A673 (cell line): ENCODE results near the gene RAB11FIP3. TPM values are rescaled to one million over a fixed set of nuclear protein-coding genes. Genes with fewer than 3 reads are reported as not detected.

ENCODE experiments used
- BruUV-seq: library from RNA; stranded (reverse); fragments of 400-500 nt; replicated peaks from 2 replicates; lab custom pipeline; 2021; lab: Mats Ljungman, UMichigan
- CTCF ChIA-PET: fragments of 300-600 bp; sonication (Branson Sonifier 250); formaldehyde crosslinking; loops from one replicate; lab custom pipeline; 2022; ENCODE audit warnings: antibody characterized with exemption; lab: Charles Lee
- POLR2A ChIA-PET: fragments of 300-600 bp; sonication (Branson Sonifier 250); formaldehyde crosslinking; loops from one replicate; lab custom pipeline; 2022; ENCODE audit warnings: antibody characterized with exemption; ENCODE audit not compliant: low non-redundant PET; lab: Charles Lee
- DNase-seq: peaks from one replicate; pipeline ENCODE4 v3.0.0-alpha.2; 2015; ENCODE audit warnings: low spot score
- H3K27ac ChIP-seq: fragments of 200-600 bp; sonication (generic); 2 replicates; pipeline ENCODE4 v1.5.1; 2016; ENCODE audit warnings: mixed run types, low read depth, mild to moderate bottlenecking, mixed read lengths, antibody characterized with exemption, low read length; ENCODE audit not compliant: poor library complexity, severe bottlenecking
- H3K27me3 ChIP-seq: fragments of 200-600 bp; sonication (generic); replicated peaks from 2 replicates; pipeline ENCODE4 v1.6.1; 2017; ENCODE audit warnings: mixed run types, low read depth, mild to moderate bottlenecking, mixed read lengths, antibody characterized with exemption, low read length; ENCODE audit not compliant: insufficient read depth, poor library complexity
- H3K36me3 ChIP-seq: fragments of 200-600 bp; sonication (generic); 2 replicates; pipeline ENCODE4 v1.6.1; 2016; ENCODE audit warnings: mixed run types, mild to moderate bottlenecking, mixed read lengths, antibody characterized with exemption, low read length; ENCODE audit not compliant: insufficient read depth, poor library complexity, severe bottlenecking
- H3K4me1 ChIP-seq: fragments of 200-600 bp; sonication (generic); 2 replicates; pipeline ENCODE4 v1.6.1; 2017; ENCODE audit warnings: mixed run types, mild to moderate bottlenecking, mixed read lengths, antibody characterized with exemption, low read length; ENCODE audit not compliant: insufficient read depth, poor library complexity, severe bottlenecking
- H3K4me3 ChIP-seq: fragments of 200-600 bp; sonication (generic); 2 replicates; pipeline ENCODE4 v1.5.1; 2016; ENCODE audit warnings: low read depth, mixed run types, mild to moderate bottlenecking, mixed read lengths, low read length; ENCODE audit not compliant: poor library complexity, severe bottlenecking
- H3K9me3 ChIP-seq: fragments of 200-600 bp; sonication (generic); 2 replicates; pipeline ENCODE4 v1.6.1; 2016; ENCODE audit warnings: mixed run types, low read depth, mild to moderate bottlenecking, mixed read lengths, antibody characterized with exemption, low read length; ENCODE audit not compliant: poor library complexity, severe bottlenecking
- EZH2 ChIP-seq: fragments of 200-600 bp; sonication (generic); IDR thresholded peaks from 2 replicates; pipeline ENCODE4 v1.6.1; 2017; ENCODE audit warnings: borderline replicate concordance, low read depth, mild to moderate bottlenecking, mixed read lengths, antibody characterized with exemption, low read length; ENCODE audit not compliant: poor library complexity, severe bottlenecking
- intact Hi-C: fragments of 100-400 bp; cut with micrococcal nuclease; formaldehyde crosslinking; loops from one replicate; pipeline ENCODE4 v1.10.0; 2022; ENCODE audit not compliant: unreplicated experiment
- total RNA-seq: library from RNA; stranded (reverse); gene quantifications from 2 replicates; pipeline ENCODE4 v1.2.3, GENCODE V29; 2021
- TF ChIP-seq, protein P1 (sequence below): fragments of 300-800, 200-600 bp; sonication (generic); conservative IDR thresholded peaks from 2 replicates; pipeline ENCODE4 v1.5.1; 2017; ENCODE audit warnings: low read depth, mild to moderate bottlenecking, antibody characterized with exemption, low read length, moderate library complexity, mixed read lengths

Gene RAB11FIP3
- total RNA-seq, 1 experiment from 2014 or later: 44.8 TPM

DNA sequence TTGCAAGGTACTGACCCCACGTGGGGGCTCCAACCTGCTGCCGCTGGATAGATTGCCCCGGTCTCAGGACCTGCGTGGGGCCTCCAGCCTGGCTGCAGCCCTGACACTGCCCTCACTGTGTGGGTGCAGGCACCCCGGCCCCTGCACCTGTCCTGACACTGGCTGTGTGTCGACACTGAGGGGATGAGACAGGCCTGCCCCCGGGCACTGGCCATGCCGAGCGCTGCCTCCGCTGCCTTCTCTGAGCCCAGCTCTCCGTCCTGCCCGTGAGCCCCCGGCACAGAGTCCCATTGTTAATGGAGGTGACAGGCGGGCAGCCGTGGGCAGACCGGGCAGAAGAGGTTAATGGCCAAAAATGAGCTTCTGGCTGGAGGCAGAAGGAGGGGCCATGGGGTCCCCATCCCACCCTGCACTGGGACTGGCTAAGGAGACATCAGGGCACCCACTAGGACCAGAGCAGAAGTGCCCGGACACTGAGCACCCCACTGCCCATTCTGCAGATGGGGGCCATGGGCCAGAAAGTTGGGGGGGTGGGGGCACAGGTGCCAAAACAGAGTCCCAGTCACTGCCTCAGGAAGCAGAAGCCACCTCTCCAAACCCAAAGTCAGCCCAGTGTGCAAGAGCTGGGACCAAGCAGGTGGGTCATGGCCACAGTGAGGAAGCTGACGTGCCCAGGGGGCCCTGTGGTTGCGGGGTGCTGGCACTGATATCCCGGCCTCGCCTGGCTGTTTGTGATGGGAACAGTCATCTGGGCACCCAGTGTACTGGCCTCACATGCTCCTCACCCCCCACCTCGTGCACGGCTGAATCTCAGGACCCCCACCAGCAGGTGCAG is 132.2 kb downstream of the RAB11FIP3 start:
- no TSS peak for BruUV-seq
- intact Hi-C loops: no loop called here
- peaks cover 44% of the 10 kb centered on the region for H3K27me3 ChIP-seq

DNA sequence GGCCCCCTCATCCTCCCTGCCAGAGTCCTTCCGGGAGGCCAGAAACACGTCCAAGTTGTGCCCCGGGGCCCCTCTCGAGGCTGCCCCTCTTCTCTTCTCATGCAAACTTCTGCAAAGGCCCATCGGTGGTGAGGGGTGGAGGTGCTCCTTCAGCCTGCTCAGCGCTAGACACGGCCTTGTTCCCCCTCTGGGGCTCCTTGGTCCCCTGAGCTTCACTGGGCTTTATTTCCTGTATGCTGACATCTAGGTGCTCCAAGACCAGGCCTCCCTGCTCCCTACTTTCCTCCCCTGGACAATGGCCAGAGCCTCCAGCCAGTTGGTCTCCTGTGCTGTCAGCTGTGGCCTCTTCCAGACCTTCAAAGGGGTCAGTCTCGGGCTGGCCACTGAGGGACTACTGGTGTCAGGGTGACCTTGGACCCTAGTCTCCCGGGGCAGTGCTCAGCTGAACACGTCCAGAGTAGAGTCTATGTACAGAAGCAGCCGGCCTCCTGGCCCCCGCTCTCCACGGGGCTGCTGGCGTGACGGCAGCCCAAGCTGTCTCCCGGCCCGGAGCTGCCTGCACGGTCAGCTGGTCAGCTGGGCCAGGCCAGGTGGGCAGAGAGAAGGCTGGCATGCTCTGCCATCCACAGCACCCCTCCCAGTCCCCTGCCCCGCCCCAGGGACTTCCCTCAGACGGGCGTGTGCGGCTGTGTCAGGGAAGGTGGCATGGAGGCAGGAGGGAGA is 133.0 kb downstream of the RAB11FIP3 start:
- H3K9me3 ChIP-seq: no peaks in the 10 kb centered on the region
- H3K36me3 ChIP-seq: no peaks in the 10 kb centered on the region
- H3K4me3 ChIP-seq: no peak overlapping the region
- H3K27ac ChIP-seq: no peak overlapping the region
- intact Hi-C loops: no loop called here
- CTCF ChIA-PET: no interaction called here
- BruUV-seq: no TSS peak
- POLR2A ChIA-PET: no interaction called here
- TF ChIP-seq EZH2: no peak
- TF ChIP-seq, protein P1, sequence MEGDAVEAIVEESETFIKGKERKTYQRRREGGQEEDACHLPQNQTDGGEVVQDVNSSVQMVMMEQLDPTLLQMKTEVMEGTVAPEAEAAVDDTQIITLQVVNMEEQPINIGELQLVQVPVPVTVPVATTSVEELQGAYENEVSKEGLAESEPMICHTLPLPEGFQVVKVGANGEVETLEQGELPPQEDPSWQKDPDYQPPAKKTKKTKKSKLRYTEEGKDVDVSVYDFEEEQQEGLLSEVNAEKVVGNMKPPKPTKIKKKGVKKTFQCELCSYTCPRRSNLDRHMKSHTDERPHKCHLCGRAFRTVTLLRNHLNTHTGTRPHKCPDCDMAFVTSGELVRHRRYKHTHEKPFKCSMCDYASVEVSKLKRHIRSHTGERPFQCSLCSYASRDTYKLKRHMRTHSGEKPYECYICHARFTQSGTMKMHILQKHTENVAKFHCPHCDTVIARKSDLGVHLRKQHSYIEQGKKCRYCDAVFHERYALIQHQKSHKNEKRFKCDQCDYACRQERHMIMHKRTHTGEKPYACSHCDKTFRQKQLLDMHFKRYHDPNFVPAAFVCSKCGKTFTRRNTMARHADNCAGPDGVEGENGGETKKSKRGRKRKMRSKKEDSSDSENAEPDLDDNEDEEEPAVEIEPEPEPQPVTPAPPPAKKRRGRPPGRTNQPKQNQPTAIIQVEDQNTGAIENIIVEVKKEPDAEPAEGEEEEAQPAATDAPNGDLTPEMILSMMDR: no peak
- DNase-seq: no peak
- no peaks in the 10 kb centered on the region for H3K4me1 ChIP-seq
- peaks cover 45% of the 10 kb centered on the region for H3K27me3 ChIP-seq

More for the DNA sequence above, 132.2 kb downstream of the RAB11FIP3 start:
- no peaks in the 10 kb centered on the region for H3K9me3 ChIP-seq
- no peaks in the 10 kb centered on the region for H3K36me3 ChIP-seq
- TF ChIP-seq EZH2: no peak
- TF ChIP-seq, protein P1: no peak
- H3K4me3 ChIP-seq: no peak overlapping the region
- CTCF ChIA-PET: no interaction called here
- POLR2A ChIA-PET: no interaction called here
- no peak overlapping the region for H3K27ac ChIP-seq
- no peaks in the 10 kb centered on the region for H3K4me1 ChIP-seq
- DNase-seq: no peak

DNA sequence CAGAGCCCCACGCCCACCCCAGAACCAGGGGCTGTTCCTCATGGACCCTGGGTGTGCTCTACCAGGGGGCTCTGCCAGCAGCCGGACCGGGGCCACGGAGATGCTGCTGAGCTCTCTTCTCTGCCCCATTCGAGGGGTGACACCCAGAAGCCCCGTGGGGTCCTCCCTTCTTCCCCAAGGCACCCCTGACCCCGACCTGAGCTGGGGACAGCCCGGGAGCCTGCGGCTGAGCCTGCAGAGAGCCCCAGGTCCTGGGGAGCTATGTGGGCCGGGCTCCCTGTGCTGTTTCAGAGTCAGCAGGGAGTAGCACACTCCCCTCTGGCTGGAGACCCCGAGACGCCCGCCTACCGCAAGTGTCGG is 133.6 kb downstream of the RAB11FIP3 start:
- Histone ChIP-seq H3K4me1 (no peaks in the 10 kb centered on the region), H3K27me3 (peaks cover 45% of the 10 kb centered on the region), H3K9me3 (no peaks in the 10 kb centered on the region), H3K36me3 (no peaks in the 10 kb centered on the region), H3K27ac (no peak overlapping the region), H3K4me3 (no peak overlapping the region)
- DNase-seq: no peak
- no TSS peak for BruUV-seq
- TF ChIP-seq EZH2: no peak
- ChIA-PET POLR2A (no interaction called here), CTCF (no interaction called here)
- intact Hi-C loops: no loop called here
